ENCODE data around the gene TSPEAR.

Gene TSPEAR

DNA sequence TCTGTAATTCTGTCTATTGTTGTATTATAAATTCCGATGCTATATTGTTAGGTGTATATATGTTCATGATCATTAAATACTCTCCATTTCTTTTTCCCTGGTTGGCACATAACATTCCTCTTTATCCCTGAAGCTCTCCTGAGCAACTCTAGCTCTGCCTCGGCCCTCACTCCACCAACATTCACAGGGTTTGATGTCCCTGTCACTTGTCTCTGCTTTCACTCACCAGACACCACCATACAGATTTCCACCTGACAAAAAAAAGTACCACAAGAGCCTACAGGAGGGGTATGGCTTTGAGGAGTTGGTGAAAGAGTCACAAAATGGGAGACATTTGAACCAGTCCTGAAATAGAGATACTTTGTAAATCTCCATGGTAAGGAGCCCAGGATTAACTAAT lies 8.8 kb upstream of the TSPEAR start:
- DNase-seq (ENCODE audit: low read depth), result no peak

DNA sequence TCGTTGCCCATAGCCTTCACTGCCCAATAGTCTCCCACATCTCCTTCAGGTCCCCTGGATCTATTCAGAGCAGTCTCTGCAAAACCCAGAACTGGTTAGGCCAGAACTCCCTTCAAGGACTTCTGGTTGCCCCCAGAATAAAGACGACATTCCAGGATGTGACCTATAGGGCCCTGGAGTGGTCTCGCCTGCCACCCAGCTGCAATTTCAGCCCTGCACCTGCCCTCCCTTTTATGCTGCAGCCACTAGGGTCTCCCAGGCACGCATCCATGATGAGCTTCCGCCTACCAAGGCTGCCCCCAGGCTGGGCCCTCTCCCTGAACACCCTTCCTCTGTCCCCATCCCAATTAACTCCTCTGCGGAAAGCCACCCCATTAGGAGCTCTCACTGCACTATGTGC lies 7.2 kb upstream of the TSPEAR start:
- DNase-seq (ENCODE audit: low read depth), result no peak

DNA sequence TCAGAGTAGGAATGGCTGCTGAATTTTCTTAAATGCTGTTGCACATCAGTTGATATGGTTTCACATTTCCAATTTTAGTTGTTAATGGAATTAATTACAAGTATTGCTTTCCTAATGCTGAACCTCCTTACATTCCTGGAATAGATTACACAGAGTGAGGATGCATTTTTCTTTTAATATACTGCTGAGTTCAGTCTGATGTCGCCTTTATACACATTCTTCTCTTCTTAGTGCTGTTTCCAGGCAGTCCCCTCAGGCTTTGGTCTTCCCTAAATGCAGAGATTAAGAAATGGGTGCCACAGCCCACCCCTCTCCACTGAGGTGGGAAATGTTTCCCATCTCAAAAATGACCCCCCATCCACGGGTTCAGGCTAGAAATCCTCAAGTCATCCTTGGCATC lies 6.7 kb upstream of the TSPEAR start:
- DNase-seq (ENCODE audit: low read depth), result no peak

DNA sequence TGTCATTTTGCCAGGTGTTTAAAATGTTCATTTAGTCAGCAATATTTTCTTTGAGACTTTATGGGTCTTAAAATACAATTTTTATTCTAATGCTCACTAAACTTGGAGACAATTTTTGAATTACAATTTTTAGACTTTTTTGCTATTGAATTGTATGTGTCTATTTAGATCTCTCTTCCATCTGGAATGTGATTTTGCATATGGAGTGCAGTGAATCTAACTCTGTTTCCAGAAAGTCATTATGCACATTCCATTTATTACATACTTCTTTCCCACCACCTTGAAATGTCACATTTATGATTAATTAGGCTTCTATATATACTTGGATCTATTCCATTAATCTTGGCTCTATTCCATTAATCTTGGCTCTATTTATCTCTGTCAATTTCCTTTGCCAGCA lies 5.6 kb upstream of the TSPEAR start:
- DNase-seq (ENCODE audit: low read depth), result no peak

DNA sequence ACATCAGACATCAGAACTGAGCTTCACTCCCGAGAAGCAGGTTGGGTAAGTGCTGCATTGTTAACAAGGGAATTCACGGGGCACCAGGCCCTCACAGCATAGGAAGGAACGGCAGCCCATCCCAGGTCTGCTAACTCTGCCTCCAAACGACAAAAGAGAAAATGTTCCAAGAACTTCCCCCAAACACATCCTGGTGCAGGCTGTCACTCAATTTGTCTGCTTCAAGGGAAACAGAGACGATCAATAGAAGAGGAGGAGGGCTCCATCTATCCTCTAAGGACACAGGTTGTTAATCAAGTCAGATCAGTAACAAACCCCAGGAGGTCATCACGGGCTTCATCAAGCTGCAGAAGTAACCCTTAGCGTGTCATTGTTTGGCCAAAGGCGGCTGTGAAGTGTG lies 3.5 kb upstream of the TSPEAR start:
- DNase-seq (ENCODE audit: low read depth), result no peak

DNA sequence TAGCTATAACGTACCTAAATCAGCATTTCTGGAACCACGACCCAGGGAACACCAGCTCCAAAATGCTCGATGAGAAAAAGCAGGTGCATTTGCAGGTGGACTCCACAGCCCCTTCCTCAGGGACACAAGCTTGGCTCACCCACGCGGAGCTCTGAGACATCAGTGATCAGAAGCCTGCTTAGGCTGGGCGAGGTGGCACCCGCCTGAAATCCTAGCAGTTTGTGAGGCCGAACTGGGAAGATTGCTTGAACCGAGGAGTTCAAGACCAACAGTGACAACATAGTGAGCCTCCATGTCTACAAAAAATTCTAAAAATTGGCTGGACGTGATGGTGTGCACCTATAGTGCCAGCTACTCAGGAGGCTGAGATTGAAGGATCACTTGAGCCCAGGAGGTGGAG lies 2.5 kb upstream of the TSPEAR start:
- no peak for DNase-seq (ENCODE audit: low read depth)

DNA sequence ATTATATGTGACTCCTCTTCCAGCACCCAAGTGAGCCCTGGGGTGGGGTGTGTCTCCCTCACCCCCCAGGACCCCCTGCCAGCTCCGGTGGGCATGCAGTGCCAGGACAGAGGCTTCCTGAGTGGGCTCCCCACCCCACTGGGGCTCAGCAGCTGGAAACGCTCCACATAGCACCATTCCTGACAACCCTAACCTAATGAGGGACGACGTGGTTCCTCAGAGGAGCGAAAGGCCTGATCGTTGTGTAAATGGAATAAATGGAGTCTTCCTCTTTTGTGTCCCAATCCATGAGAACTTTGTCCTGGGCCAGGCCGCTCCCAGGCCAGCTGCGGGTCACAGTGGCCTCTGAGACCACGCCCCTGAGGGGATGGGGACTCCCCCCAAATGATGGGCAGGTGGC lies 1.8 kb upstream of the TSPEAR start:
- no peak for DNase-seq (ENCODE audit: low read depth)

DNA sequence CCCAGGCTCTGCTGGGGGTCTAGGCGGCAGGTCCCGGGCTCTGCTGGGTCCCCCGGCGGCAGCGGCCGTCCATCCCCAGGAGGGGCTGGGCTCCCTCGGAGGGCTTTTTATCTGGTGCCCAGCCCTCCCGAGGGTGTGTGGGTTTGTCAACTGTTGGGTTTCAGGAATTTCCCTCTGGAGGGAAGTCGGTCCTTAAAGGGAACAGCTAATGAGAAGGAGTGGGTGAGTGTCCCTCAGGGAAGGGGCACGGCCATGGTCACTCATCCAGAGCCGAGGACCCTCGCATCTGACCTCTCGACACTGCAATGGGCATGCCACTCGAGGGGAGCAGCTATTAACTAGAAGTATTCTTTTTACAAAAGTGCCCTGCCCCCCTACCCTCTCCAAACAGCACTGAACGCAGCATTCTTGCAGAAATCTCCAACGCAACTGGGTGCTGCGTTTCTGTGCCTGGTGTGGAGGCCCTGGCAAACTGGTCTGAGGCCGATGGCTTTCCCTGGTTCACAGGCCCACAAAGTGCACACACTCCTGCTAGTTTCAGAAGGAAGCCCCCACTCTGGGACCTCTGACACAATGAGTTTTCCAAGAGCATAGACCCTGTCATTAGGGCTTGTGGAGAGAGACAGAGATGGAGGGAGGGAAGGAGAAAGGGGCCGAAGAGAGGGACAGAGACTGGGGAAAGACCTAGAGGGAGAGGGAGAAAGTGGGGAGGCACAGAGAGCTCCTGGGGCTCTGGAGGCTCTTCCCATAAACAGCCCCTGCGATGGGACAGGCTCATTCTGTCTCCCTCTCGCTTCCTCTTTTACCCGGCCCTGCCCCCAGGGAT lies 1.0 kb upstream of the TSPEAR start:
- DNase-seq (ENCODE audit: low read depth), result no peak

DNA sequence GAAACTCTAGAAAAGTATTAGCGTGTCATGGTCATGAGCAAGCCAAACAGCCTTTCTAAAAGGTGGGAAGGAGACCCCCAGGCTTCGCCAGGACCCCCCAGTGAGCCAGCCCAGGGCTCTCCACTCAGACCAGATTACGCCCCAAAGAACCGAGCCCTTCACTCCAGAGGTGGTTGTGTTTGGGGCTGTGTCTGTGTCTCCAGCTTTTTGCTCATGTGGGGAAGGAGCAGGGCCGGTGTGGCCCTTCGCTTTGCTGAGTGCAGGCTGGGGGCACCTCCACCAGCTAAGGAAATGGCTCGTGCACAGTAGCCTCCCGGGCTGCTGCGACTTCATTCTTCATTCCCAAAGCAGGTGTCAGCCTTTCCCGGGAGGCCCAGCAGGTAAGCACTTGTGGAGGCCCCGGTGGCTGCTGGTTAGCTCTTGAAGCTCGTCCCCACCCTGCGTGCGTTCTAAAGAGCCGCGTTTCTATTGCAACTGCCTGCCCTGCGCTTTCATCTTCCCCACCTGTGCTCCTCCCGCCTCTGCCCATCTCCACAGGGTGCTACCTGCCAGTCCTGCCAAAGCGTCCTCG lies 531 bp downstream of the TSPEAR start:
- DNase-seq (ENCODE audit: low read depth), result no peak

DNA sequence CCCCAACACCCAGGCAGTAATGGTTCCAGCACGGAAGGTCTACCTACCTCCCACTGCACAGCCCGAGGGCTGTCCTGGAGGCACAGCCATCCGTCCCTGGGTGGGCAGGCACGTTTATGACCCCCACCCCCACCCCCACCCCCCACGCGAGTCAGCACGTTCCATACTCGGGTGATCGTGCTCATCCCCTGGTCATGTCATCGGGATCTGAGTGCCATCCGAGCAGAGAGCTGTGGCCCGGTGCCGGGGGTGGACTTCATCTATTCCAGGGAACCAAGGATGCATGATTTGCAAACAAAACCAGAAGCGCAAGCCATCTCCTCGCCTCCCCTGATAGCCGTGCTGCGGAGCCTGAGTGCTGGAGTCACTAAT lies 1.1 kb downstream of the TSPEAR start:
- DNase-seq (ENCODE audit: low read depth), result no peak

DNA sequence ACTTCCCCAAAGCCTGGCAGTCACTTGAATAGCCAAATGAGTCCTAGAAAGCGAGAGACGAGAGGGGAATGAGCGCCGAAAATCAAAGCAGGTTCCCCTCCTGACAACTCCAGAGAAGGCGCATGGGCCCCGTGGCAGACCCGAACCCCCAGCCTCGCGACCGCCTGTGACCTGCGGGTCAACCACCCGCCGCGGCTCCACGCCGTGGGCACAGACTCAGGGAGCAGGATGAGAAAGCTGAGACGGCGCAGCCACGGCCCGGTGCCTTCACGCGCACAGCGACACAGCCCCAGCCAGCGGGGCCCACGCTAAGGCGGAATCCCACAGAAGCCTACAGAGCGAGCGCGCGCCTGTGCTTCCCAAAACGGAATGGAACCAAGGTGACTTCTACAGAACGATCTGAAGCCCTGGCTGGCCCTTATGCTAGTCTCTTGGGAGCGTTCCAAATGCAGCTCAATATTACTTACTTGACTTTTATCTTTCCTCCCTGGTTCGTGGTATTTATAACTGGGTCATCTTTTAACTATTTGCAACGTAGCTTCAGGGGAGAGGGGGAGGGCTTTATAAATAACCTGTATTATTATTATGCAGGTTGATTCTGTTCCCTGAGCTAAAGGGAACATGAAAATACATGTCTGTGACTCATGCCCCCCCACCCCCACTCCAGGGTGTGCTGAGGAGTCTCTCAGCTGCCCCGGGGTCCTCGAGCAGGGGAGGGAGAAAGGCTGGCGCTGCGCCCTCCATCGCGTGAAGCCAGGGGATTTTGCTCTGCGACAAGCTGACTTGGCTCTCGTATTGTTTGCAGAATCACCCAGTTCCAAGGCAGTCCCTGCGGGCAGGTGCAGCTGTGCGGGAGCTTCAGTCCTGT lies 1.7 kb downstream of the TSPEAR start:
- no peak for DNase-seq (ENCODE audit: low read depth)

DNA sequence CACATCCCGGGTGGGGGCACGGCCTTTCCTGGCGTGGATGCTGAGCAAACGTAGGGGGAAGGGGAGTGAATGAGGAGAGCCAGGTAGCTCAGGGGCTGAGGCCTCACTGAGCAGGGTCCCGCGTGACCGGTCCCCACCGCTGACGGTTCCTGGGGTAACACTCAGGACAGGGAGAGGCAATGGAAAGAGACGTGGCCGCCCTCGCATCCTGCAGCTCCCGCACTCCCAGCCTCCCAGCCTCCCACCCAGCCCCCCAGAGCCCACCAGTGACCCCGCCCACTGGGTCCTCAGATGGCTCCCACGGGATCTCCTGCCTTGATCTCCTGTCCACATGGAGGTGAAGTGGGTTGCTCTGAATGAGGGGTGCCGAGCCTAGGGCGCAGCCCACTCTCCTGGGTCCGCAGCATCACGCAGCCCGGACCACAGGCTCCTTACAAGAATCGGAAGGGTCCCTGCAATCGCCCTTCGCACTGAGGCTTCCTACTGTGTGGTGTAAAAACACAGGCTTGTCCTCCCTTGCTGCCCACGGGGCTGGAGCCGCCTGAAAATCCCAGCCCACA lies 2.4 kb downstream of the TSPEAR start:
- DNase-seq (ENCODE audit: low read depth), result no peak

DNA sequence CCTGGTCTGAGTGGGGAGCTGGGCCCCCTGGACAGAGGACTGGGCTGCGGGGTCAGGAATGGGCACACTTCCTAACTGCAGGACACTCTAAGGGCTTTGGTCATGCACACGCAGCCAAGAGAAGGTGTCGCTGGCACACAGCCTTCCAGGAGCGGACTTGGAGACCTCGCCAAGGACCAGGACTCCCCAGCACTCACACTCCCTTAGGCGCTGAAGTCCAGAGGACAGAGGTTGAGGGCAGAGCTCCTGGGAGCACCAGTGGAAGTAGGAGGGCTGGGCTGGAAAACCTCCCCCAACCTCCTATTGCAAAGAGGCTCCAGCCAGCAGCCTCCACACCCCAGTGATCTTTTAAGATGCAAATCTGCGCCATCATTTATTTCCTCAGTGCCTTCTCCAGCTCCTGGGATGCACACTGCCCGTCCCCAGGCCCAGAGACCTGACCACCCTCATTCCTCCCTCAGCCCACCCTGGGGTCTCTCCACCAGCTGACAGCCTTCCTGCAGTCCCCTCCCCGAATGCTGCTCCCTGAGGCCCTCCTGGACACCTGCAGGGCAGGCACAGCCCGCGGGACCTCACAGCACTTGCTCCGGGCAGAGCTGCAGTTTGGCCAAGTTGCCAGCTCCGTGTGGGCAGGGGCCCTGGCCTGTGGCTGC lies 3.0 kb downstream of the TSPEAR start:
- DNase-seq (ENCODE audit: low read depth), result no peak

DNA sequence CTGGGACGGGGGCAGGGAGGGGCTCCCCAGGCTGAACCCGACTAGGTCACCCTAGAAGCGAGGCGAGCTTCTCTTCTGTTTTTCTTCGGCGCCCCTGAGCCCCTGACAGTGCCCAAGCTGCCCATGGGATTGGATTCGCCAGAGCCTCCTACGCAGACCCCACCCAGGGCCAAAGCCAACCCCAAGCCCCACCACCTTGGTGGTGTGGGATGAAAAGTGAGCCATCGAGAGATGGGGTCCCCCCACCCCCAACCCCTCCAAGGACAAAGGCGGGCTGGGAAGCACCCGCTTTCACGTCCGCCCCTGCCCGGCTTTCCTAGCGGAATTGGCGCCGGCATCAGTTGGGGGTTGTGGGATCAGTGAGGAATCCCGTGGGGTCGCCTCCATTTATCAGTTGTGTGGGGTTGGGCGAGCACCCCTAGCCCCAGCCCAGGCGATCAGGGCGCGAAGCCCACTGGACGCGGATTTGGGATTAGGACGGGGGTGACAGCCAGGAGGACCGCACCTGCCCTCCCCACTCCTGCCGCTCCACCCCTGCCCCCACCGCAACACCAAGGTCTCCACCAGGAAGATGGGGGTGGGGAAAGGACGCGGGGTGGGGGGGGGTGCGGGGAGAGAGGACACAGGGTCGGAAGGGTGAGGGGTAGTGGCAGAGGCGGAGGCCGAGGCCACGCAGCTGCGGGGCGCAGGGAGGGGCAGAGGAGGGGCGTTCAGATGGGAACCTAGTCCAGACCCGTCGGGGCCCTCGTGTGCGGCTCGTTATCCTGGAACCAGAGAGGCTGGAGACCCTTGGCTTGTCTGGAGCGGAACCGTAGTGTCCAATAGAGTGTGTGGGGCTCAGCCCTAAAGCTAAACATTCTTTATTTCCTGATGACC lies 4.4 kb downstream of the TSPEAR start:
- no peak for DNase-seq (ENCODE audit: low read depth)

DNA sequence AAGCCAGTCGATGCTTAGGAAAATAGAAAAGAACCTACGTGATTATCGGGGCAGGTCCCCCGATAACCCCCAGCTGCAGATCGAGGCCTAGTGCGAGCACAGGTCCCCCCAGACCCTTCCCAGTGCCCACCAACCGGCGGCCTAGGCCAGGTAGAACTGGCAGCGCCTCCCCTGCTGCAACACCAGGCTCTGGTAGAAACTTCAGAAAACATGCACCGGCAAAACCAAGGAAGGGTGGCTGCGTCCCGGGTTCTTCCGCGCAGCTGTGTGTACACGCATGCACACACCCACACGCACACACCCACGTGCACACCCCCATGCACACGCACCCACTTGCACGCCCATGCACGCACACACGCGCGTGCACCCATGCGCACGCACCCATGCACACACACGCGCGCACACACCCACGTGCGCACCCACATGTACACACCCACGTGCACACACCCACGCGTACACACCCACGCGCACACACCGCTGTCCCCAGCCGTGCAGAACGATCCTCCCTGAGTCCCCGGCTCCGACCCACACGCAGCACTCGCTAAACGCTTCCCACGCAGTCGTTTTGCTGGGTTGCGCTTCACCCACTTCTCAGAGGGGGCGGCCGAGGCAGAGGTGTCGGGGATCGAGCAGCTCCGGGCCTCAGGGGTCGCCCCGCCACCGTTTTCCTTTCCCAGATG lies 5.2 kb downstream of the TSPEAR start:
- DNase-seq (ENCODE audit: low read depth), result no peak

DNA sequence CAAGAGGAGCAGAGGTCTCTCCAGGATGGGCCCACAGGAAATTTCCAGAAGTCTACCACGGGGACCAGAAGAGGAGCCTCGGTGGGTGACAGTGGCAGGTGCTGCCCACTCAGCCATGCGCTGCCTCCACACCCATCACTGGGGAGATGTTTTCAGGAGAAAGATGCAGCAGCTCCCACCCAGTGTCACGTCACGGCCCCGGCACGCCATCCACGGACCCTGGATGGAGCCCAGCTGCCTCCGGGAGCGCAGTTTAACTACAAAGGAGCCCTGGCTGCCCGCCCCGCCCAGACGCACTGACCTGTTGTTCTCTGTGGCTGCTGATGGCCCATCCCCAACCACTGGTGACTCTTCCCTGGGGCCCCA lies 6.8 kb downstream of the TSPEAR start:
- DNase-seq (ENCODE audit: low read depth), result no peak

DNA sequence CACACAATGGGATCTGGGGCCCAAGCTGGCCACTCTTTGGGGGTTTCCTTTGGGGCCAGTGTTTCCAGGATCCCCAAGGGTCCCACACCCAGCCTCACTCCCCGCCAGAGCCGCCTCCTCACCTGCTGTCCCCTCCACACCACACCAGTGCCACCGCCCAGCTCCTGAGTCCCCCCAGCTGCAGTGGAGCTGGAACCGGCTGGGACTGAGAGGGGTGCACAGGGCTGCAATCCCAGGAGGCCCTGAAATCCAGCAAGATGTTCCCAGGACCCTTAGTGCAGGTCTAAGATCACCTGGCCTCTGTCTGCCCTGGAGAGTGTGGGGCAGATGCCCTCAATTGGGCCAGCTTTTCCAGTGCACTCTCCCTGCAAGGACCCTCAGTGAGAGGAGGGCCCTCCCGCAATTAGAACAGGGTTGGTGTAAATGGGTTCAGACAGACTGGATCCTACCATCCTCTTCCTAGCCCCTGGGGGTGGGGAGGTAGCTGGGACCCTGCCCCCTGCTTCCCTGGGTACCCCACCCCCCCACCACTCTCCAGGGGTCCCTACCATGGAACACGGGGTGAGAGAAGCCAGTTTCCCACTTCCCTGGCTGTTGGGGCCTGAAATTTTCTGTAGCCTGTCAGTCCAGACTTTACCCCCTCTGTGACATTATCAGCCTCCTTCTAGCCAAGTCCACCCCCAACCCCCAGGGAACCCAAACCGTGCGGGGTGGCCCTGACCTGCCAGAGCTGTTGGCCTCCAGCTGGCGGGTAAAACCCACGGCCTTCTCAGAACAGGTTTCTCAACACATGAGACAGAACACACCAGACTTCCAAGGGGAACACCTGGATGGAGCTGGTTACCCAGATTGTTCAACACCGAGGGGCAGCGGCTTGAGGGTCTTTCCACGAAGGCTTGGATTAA lies 7.4 kb downstream of the TSPEAR start:
- DNase-seq (ENCODE audit: low read depth), result no peak

DNA sequence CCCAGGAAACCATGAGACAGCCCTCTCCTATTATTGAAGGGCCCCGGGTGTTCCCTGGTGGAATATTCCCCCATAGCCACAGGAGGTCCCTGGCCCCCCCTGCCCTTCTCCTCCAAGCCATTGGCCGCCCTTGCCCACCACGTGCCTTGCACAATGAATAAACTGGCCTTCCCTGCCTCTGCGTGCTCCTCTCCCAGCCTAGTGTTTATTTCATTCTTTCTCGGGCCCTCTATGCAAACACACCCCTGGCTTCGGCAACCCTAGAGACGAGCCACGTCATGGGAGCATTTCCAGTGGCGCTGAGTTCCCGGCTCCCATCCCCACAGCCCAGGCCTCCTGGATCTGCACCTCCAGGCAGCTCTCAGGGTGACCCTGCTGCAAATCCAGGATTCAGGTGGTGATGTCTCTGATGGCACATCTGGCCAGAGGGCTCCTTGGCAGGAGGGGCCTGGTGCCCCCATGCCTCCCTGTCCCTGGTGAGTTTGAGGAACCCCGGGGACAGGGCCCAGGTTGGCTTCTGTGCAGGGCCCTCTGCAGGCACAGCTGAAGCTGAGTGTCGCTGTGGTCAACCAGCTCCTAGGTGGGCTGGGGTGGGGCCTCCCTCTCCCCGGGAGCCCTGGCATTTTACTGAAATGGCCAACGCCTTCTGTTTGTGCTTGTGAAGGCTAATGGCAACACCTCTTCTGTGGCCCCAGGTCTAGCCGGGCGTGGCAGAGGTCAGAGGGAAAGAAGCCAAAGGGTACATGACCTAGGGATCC lies 8.2 kb downstream of the TSPEAR start:
- DNase-seq (ENCODE audit: low read depth), result no peak
